ENCODE results near the gene DPH6. TPM values are rescaled to one million over a fixed set of nuclear protein-coding genes. Genes with fewer than 3 reads are reported as not detected.

DPH6 gene
- total RNA-seq, 1 donor = 9.1 TPM

DNA sequence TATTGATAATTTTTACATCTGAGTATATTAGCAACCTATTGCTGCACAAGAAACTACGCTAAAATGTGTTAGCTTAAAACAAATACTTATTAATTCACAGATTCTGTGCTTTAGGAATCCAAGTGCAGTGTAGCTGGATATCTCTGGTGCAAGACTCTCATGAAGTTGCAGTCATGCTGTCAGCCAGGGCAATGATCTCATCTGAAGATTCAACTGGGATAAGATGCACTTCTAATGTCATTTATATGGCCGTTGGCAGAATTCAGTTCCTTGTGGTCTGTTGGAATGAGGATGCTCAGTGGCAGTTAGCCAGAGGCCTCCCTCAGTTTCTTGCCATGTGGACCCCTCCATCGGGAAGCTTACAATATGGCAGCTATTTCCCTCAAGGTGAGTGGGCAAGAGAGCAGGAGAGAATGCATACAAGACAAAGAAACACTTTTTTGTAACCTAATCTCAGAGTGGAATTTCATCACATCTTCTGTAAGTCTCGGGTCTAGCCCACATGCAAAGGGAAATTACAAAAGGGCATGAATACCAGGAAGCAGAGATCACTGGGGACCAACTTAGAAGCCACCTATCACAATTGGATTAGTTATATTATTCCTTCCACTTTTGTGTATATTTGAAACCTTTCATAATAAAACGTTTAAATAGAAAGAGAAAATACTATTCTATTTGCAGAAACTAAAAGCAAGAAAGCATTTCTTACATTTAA is 61.6 kb downstream of the DPH6 start:
- Histone ChIP-seq H3K4me3 (ENCODE audit: low read length) (no peak overlapping the region), H3K27me3 (ENCODE audit: insufficient read depth, low read length) (no peaks in the 10 kb centered on the region), H3K9me3 (ENCODE audit: low read depth, low read length) (peaks cover 7% of the 10 kb centered on the region), H3K4me1 (ENCODE audit: insufficient read depth, low read length) (no peaks in the 10 kb centered on the region)

DNA sequence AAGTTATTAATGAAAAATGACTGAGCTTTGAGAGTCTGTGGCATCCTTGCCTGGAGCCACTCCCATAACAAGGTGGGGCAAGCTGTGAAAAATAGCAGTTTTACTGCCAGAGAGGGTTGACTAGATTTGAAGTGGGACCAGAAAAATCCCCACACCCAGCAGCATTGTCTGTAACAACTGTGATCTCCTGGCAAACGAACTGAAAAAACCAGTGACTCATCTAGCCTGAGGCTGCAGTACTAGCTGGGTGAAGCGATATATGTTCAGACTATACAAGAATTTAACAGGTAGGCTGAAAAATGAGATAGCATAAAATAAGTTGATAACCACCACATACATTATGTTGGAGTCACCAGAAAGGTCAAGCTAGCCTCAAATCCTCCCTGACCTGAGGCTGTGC is 64.0 kb downstream of the DPH6 start:
- Histone ChIP-seq H3K9me3 (ENCODE audit: low read depth, low read length) (peaks cover 1% of the 10 kb centered on the region), H3K4me3 (ENCODE audit: low read length) (no peak overlapping the region), H3K27me3 (ENCODE audit: insufficient read depth, low read length) (no peaks in the 10 kb centered on the region), H3K4me1 (ENCODE audit: insufficient read depth, low read length) (no peaks in the 10 kb centered on the region)

DNA sequence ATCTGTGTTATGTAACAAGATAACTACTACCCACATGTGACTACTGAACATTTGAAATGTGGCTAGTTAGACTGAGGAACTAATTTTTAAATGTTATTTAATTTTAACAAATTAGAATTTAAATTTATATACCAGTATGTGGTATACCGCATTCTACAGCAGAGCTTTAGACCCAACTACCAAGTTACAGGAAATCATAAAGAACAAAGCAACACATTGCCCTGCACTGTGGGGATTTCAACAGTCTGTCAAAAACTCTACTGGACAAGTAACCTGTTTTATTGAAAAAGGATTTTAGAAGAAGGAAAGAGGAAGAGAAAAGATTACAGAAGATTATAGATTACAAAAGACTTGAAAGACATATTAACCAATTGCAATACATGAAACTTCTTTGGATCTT is 64.9 kb downstream of the DPH6 start:
- Histone ChIP-seq H3K9me3 (ENCODE audit: low read depth, low read length) (no peaks in the 10 kb centered on the region), H3K4me3 (ENCODE audit: low read length) (no peak overlapping the region), H3K4me1 (ENCODE audit: insufficient read depth, low read length) (no peaks in the 10 kb centered on the region), H3K27me3 (ENCODE audit: insufficient read depth, low read length) (no peaks in the 10 kb centered on the region)

DNA sequence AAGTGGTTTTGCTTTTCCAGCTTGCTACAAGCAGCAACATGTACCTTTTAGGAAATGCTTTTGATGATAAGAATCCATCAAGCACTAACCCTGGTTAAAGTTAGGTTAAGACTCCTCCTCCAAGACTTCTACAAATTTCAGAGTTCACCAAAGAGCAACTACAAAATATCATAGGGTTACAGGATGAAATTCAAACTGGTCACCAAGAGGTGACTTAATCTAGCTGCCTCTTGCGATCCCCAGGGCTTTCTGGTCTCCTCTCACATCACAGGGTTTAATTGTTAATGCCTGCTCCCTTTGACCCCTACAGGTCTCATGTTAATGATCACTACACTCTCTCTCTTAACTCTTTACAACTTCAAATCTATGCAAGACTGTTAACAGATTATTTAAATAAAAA is 66.5 kb downstream of the DPH6 start:
- Histone ChIP-seq H3K4me1 (ENCODE audit: insufficient read depth, low read length) (no peaks in the 10 kb centered on the region), H3K4me3 (ENCODE audit: low read length) (no peak overlapping the region), H3K27me3 (ENCODE audit: insufficient read depth, low read length) (no peaks in the 10 kb centered on the region), H3K9me3 (ENCODE audit: low read depth, low read length) (no peaks in the 10 kb centered on the region)

DNA sequence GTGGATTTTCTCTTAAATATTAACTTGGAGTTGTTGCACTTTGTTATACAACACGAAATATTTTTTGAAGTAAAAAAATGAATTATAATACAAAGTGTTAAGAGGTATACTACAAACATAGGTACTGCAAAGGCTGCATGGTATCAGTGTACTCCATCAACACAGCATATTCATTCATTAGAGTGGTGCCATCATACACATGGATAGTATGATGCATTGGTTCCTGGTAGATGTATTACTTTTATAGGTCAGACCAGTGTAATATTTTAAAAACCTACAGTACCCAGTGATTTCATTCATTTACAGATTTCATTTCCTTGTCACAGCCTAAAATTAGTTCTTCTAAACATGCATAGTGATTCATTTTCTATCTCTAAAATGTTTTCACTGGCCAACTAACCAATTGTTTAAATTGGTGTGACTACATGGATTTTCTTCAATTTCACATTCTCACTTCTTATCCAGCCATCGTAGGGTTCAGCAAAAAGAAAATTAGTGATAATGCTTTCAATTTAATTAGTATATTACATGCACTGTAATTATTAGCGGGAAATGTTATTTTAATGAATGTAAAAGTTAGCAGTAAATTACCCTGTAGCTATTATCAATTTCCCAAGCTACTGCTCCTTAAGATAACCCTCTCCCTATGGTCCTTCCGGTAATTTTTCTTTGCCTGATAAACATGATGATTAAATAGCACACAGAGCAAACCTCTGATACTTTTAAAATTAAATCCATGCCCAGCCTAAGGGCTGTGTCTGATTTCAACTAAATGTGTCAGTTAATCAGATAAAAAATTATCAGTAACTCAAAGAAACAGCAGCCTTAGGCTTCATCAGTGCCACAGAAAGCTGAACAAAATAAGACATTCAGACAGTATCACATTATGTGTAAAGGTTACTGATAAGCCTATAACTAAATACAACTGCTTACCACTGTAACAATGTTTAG is 68.4 kb downstream of the DPH6 start:
- no peaks in the 10 kb centered on the region for H3K27me3 ChIP-seq (ENCODE audit: insufficient read depth, low read length)
- no peak overlapping the region for H3K4me3 ChIP-seq (ENCODE audit: low read length)
- no peaks in the 10 kb centered on the region for H3K4me1 ChIP-seq (ENCODE audit: insufficient read depth, low read length)
- H3K9me3 ChIP-seq (ENCODE audit: low read depth, low read length) = no peaks in the 10 kb centered on the region

DNA sequence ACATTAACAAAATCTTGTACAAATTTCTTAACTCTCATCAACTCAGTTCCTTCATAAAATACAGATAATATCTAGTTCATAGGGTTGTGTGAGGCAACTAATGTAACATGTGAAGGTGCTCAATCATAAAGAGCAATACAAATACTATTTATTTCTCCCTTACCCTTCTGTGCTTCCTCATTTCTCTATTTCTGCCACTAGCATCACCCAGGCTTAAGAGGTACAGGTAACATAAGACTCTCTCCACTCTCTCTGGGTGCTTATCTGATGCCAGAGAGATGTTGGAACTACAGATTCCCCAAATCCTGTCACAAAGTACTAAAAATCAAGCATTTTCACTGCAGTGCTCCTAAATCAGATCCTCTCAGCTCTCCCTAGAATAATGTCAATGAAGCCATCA is 74.9 kb downstream of the DPH6 start:
- Histone ChIP-seq H3K27me3 (ENCODE audit: insufficient read depth, low read length) (no peaks in the 10 kb centered on the region), H3K4me1 (ENCODE audit: insufficient read depth, low read length) (no peaks in the 10 kb centered on the region), H3K9me3 (ENCODE audit: low read depth, low read length) (no peaks in the 10 kb centered on the region), H3K4me3 (ENCODE audit: low read length) (no peak overlapping the region)

DNA sequence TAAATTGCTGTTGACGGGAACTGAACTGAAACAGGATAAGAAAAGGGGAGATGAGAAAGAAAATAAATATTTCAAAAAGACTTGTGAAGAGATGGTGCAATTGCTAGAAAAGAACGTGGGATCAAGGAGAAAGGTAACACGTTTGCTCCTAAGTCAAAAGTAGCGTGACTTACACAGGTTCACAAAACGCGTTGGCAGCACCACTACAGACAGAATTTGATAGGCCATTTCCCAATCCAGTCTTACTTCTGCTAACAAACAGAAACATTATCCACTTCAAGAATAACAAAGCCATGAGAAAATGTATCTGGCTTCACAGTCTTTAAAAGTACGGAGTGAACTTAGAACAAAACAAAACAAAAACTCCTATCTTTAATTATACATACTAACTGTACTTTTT is 75.5 kb downstream of the DPH6 start:
- no peaks in the 10 kb centered on the region for H3K4me1 ChIP-seq (ENCODE audit: insufficient read depth, low read length)
- H3K27me3 ChIP-seq (ENCODE audit: insufficient read depth, low read length) = no peaks in the 10 kb centered on the region
- H3K9me3 ChIP-seq (ENCODE audit: low read depth, low read length) = no peaks in the 10 kb centered on the region

DNA sequence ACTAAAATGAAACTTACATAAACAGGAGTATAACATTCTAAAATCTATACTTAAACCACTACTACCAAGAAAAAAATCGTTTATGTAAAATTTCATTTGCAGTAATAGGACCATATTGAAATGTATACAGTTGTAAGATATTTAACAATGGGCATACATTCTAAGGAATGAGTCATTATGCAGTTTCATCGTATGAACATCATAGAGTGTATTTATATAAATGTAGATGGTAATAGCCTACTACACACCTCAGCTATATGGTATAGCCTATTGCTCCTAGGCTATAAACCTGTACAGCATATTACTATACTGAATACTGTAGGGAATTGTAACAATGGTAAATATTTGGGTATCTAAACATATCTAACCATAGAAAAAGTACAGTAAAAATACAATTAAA is 79.5 kb downstream of the DPH6 start:
- H3K9me3 ChIP-seq (ENCODE audit: low read depth, low read length) = no peaks in the 10 kb centered on the region
- H3K4me3 ChIP-seq (ENCODE audit: low read length) = no peak overlapping the region
- no peaks in the 10 kb centered on the region for H3K27me3 ChIP-seq (ENCODE audit: insufficient read depth, low read length)
- no peaks in the 10 kb centered on the region for H3K4me1 ChIP-seq (ENCODE audit: insufficient read depth, low read length)

More for the DNA sequence above, 75.5 kb downstream of the DPH6 start:
- H3K4me3 ChIP-seq (ENCODE audit: low read length) = no peak overlapping the region

DNA sequence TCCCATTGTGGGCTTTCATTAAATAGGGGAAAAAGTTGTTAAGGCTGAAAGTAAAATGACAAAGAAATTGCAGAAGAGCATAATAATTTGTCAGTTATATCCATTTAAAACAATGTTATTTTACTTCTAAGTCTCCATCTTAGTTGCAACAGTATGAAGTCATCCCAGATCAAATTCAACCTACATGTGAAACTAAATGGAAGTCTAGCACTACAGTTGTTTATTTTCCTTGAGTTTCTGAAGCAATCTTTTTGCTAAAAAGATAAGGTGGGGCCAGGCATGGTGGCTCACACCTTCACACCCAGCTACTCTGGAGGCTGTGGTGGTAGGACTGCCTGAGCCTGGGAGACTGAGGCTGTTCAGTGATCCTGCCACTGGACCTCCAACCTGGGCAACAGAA is 80.2 kb downstream of the DPH6 start:
- Histone ChIP-seq H3K4me1 (ENCODE audit: insufficient read depth, low read length) (no peaks in the 10 kb centered on the region), H3K27me3 (ENCODE audit: insufficient read depth, low read length) (no peaks in the 10 kb centered on the region), H3K4me3 (ENCODE audit: low read length) (no peak overlapping the region), H3K9me3 (ENCODE audit: low read depth, low read length) (no peaks in the 10 kb centered on the region)

DNA sequence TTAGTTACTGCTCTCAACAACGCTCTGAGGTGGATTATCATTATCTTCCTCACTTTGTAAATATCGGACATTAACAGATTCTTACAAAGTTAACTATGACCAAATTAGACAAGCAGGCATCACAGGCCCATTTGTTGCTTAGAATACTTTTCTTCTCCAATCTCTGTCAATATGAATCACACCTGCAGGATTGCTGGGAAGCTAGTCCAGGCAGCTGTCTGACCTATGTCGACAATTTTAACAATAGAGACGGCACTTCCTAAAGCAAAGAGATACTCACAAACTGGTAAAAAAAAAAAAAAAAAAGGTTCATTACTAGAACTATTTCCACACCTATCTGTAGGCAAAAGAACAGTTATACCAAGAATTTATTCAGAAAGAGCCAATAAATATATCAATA is 85.3 kb downstream of the DPH6 start:
- Histone ChIP-seq H3K27me3 (ENCODE audit: insufficient read depth, low read length) (no peaks in the 10 kb centered on the region), H3K9me3 (ENCODE audit: low read depth, low read length) (no peaks in the 10 kb centered on the region), H3K4me3 (ENCODE audit: low read length) (no peak overlapping the region), H3K4me1 (ENCODE audit: insufficient read depth, low read length) (no peaks in the 10 kb centered on the region)

DNA sequence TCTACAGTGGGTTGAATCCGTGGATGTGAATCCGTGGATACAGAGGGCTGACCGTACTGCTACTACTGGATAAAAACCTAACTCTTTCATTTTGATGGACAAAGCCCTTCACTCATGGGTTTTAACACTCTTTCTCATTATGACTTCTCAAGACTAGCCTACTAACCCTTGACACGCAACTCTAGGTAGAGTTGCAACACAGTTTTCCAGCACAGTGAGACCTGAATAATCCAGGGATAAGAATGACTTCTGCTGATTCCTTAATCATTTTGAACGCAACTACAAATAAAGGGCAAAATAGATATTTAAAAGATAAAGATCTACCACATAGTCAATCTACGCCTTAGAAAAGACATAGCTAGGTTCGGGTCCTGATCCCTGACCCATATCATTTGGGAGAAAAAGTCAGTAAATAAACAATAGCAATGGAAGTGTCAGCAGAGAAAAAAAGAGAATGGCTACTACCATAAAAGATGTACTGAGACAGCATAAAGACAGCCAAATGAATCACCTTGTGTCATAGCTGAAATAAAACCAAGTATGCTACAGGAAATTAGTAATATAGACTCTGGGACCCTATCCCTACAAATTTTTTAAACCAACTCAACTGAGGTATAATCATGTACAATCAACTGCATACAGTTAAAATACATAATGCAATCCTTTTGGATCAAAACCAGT is 87.6 kb downstream of the DPH6 start:
- Histone ChIP-seq H3K4me1 (ENCODE audit: insufficient read depth, low read length) (no peaks in the 10 kb centered on the region), H3K27me3 (ENCODE audit: insufficient read depth, low read length) (no peaks in the 10 kb centered on the region), H3K4me3 (ENCODE audit: low read length) (no peak overlapping the region), H3K9me3 (ENCODE audit: low read depth, low read length) (no peaks in the 10 kb centered on the region)

DNA sequence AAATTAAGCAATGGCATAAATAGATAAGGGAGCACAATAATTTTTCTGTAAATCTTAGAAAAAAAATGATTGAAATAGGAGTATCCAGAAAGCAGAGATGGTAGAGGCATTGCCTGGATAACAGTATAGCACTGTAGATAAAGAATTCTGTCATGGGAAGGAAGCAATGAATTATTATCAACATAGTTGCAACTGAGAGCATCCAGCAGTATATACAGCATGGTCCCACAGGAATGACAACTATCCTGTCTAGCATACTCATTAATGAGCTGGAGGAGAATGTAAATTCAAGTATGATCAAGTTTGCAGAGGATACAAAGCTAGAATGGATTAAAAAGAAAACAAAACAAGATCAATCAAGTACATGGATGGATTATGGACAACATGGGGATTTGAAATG is 90.8 kb downstream of the DPH6 start:
- Histone ChIP-seq H3K4me1 (ENCODE audit: insufficient read depth, low read length) (no peaks in the 10 kb centered on the region), H3K27me3 (ENCODE audit: insufficient read depth, low read length) (no peaks in the 10 kb centered on the region), H3K9me3 (ENCODE audit: low read depth, low read length) (no peaks in the 10 kb centered on the region), H3K4me3 (ENCODE audit: low read length) (no peak overlapping the region)

DNA sequence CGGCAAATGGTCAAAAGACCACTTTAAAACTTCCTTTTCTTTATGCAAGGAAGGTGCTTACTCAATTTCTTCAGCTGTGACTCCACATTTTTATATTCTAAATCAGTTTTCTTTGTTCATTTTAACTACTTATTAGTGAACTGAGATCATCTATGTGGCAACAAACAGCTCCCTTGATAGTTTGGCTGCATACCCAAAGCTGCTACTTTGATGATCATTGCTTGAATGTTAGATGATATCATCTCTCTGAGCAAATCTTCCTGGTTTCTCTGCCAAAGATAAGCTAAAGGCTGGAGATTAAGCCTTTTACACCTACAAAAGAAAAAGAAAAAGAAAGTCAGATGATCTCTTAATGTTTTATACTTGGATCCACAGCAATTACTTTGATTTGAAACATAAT is 95.5 kb downstream of the DPH6 start:
- Histone ChIP-seq H3K4me3 (ENCODE audit: low read length) (no peak overlapping the region), H3K4me1 (ENCODE audit: insufficient read depth, low read length) (no peaks in the 10 kb centered on the region), H3K9me3 (ENCODE audit: low read depth, low read length) (no peaks in the 10 kb centered on the region), H3K27me3 (ENCODE audit: insufficient read depth, low read length) (no peaks in the 10 kb centered on the region)

DNA sequence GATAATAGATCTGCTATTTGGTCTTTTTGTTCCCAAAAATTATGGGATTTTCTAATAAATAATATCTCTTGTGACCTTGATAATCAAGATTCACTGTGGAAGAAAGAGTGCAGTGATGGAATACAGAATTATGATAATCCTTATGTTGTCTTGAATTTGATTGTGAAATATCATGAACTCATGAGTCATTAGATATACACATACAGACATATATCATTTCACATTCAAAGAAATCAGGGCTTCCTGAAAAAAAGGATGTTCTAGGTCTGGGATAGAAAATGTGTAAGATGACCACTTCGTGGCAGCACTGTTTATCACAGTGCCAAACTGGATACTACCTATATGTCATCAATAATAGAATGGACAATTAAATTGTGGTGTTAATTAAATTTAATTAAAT is 97.7 kb downstream of the DPH6 start:
- Histone ChIP-seq H3K4me3 (ENCODE audit: low read length) (no peak overlapping the region), H3K27me3 (ENCODE audit: insufficient read depth, low read length) (no peaks in the 10 kb centered on the region), H3K9me3 (ENCODE audit: low read depth, low read length) (no peaks in the 10 kb centered on the region), H3K4me1 (ENCODE audit: insufficient read depth, low read length) (no peaks in the 10 kb centered on the region)

DNA sequence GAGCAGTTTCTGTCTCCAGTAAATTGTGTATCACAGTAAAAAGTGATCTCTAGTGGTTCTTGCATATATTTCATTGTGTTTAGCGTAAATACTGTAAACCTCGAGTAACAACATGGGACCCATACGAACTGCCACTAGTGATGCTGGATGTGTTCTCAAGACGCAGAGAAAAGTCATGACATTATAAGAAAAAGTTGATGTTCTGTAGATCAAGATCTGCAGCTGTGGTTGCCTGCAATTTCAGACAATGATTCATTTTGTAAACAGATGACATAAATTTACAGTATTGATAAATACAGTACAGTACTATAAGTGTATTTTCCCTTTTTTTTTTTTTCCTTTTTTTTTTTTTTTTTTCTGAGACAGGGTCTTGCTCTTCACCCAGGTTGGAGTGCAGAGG is 100.1 kb downstream of the DPH6 start:
- H3K4me3 ChIP-seq (ENCODE audit: low read length) = no peak overlapping the region
- no peaks in the 10 kb centered on the region for H3K4me1 ChIP-seq (ENCODE audit: insufficient read depth, low read length)
- no peaks in the 10 kb centered on the region for H3K9me3 ChIP-seq (ENCODE audit: low read depth, low read length)
- H3K27me3 ChIP-seq (ENCODE audit: insufficient read depth, low read length) = no peaks in the 10 kb centered on the region

Data from mononuclear cell (primary cell).